ENCODE results near the gene FSTL3.
"Not testable (repeated sequence)": the region's sequence is repeated elsewhere in the genome, so short reads cannot be mapped to it uniquely, and the experiment has no call there.

The FSTL3 gene

DNA sequence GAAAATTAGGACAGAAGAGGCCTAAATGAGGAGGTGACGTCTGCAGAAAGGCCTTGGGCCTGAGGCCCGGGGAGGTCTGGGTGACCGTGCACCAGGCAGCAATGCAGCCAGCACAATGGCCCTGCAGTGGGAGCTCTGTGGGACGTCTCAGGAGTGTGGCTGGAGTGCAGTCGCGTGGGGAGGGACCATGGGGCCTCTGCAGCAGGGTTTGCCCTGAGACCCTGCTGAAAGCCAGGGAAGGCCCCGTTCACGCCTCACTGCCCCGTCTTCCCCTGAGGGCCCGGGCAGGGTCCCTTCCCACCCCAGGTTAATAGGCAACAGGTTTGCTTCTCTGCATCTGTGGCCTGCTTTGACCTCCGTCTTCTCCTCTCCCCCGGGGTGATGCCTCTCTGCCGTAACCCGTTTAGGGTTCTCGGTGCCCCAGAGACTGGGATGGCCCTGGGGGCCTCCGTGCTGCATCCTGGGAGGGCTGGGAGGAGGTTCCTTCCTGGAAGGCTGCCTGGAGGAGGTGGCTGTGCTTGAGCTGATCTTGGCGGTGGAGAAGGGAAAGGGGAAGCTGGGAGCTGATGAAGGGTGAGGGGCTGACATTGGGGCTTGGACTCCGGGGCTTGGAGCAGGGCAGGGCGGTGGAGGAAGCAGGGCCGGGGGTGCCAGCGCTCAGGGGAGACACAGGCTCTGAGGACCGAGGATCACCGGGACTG, 42.2 kb downstream of the FSTL3 start:
- no peak for DNase-seq

DNA sequence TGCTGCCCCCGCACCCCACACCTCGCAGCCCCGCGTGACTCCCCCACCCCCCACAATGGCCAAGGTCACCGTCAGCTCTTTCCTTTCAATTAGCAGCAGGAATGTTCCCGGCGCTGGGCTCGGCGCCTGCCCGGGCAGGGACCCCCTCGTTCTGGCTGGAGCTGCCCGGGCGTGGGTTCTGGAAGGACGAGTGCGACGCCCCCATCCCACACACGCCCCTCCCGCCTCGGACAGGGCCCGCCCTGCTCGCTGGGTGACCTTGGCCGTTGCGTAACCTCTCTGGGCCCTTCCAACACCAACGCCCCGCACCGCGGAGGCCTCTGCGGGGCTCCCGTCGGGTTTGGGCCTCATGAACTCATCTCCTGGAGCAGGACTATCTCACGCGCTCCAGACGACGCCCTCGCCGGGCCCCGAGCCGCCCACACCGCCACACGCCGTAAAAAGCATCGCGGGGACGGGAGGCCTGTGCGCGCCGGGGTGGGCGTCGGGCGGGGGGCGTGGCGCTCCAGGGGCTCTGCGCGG, 42.9 kb downstream of the FSTL3 start:
- DNase-seq, result no peak

DNA sequence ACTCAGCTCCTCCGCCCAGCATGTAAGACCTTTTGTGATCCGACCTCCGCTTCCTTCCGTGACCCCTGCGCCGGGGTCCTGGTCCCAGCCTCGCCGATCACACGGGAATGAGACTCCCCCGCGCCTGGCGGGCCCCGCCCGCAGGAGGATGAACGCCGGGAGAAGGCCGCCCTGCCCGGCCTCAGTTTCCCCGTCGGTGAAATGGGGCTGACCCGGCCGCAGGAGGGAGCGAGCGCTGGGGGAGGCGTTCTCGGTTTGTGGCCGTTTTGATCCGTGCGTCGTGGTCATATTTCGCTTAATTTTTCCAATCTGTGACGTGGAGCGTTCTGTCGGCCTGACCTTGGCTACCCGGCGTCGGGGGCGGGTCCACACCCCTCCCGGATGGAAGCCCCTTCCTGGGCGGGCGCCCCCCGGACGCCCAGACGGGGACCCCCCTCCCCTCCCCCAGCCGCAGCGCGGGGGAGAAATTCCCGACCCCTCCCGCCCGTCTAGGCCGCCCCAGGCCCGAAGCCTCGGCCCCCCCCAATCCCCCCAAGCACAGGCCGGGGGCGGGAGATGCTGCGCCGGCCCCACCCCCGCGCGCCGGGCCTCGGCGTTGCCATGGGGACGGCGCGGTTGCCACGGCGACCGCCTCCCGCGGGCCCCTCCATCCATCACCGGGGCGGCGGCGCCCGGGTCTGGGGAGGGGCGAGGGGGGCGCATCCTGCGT, 43.6 kb downstream of the FSTL3 start:
- no peak for DNase-seq

- DNase-seq, result no peak
Observed at GRCh38 chr19:720345-721160, 44.4 kb downstream of the FSTL3 start.

GRCh38 chr19:722553-723101, 46.4 kb downstream of the FSTL3 start:
- DNase-seq, result no peak

DNA sequence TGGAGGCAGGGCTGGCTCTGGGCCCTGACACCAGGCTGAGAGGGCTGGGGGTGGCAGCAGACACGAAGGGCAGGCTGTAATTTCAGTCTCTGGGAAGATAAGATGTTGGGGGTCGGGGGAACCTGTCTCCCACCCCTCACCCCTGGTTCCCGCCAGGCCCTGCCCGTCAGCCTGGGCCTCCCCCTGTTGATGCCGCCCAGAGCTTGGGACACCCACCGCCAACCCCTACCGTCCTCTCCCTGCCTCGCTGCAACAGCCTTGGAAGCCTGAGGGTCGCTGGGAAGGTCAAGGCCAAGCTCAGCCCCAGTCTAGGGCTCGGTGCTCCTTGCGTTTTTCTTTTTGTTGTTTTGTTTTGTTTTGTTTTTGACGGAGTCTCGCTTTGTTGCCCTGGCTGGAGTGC, 47.1 kb downstream of the FSTL3 start:
- no peak for DNase-seq

DNA sequence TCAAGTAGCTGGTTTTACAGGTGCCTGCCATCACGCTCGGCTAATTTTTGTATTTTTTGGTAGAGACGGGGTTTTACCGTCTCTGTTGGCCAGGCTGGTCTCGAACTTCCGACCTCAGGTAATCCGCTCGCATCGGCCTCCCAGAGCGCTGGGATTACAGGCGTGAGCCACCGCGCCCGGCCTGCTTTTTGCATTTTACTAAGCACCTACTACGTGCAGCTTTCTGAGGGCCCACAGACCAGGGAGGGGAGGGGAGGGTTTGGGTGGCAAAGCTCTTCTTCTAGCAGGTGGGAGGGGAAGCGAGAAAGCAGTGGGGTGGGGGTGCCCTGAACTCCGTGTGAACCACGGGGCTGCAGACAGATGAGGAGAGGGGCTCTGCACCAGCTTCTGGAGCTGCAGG, 47.5 kb downstream of the FSTL3 start:
- no peak for DNase-seq

GRCh38 chr19:725461-726089, 49.4 kb downstream of the FSTL3 start:
- no peak for DNase-seq

GRCh38 chr19:726993-727956, 51.1 kb downstream of the FSTL3 start:
- DNase-seq, result no peak

- no peak for DNase-seq
Observed at GRCh38 chr19:728011-728410, 51.8 kb downstream of the FSTL3 start.

- DNase-seq, result not testable (repeated sequence)
Observed at GRCh38 chr19:729564-729963, 53.4 kb downstream of the FSTL3 start.

- DNase-seq, result no peak
Observed at GRCh38 chr19:729965-730668, 53.9 kb downstream of the FSTL3 start.

- no peak for DNase-seq
Observed at GRCh38 chr19:731000-731399, 54.8 kb downstream of the FSTL3 start.

DNA sequence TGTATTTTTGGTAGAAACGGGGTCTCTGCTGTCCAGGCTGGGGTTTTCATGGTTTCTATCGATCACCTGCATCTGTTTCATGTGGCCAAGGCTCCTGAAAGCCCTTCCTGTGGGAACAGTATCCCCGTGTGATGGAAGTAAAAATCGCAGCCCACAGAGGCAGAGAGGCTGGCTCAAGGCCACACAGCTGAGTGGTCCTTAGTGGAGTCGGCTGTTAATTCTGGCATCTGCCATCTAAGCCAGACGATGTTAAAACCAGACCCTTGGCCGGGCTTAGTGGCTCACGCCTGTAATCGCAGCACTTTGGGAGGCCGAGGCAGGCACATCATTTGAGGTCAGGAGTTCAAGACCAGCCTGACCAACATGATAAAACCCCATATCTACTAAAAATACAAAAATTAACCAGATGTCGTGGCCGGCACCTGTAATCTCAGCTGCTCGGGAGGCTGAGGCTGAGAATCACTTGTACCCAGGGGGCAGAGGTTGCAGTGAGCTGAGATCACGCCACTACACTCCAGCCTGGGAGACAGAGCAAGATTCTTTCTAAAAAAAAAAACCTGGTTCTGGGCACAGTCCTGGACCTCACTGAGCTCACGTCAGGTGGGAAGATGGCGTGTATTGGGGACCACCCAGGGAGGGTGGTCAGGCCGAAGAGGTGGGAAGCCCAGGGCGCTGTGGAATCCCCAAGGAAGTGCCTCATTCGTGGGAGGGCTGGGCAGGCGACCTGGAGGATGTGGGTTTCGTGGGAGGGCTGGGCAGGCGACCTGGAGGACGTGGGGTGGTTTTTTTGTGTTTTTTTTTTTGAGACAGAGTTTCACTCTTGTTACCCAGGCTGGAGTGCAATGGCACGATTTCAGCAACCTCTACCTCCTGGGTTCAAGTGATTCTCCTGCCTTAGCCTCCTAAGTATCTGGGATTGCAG, 56.2 kb downstream of the FSTL3 start:
- DNase-seq, result no peak

Data from activated effector memory CD4-positive, alpha-beta T cell treated with anti-CD3 and anti-CD28 coated beads, Interleukin-2, amount 50 U/mL, for 16 hours (primary cell).